GM18526 (cell line): ENCODE data around the gene GTF2I.

Experiments
- POLR2A ChIP-seq: IDR thresholded peaks from 3 replicates; pipeline ENCODE4 v1.6.1; 2011; ENCODE audit not compliant: insufficient read length; ENCODE audit errors: extremely low read depth

Gene GTF2I

GRCh38 chr7:74654811-74655210, 2.7 kb upstream of the GTF2I start:
- TF ChIP-seq POLR2A = no peak

DNA sequence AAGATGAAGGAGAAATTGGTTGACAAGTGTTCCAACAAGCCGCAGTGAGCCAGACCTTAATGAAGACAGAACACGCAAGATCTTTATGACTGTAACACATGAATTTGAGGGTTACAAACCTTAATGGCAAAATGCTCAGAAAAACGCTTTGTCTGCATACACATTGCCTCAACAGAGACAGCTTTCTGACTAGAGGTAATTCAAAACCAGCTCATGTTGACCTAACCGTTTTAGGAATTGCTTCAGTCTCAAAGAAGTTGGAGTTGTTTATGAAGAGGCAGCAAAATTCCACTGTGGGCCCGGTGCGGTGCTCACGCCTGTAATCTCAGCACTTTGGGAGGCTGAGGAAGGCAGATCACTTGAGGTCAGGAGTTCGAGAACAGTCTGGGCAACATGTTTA, 2.2 kb upstream of the GTF2I start:
- no peak for TF ChIP-seq POLR2A

DNA sequence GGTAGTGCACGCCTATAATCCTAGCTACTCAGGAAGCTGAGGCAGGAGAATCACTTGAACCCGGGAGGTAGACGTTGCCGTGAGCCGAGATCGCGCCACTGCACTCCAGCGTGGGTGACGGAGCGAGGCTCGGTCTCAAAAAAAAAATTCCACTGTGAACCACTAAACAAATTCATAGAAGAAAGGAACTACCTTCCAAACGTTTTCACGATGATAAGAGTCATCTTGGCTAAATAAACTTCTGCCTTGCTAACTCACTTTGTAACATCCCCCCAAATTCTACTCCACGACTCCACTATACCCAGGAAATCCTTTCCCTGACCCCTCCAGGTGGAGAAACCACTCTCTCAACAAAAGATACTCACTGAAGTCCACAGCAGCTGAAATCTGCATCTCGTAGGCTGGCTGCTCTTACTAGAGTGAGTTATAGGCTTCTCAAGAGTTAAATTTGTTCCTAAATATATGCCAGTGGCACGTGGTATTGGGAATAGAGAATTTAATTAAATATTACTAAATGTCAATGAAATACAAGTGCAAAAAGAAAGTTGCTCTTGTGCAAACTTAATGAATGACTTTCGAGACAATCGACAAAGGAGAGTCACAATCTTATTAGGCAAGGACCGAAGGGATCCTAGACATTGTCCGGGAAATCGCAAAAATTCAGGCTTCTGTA, 1.6 kb upstream of the GTF2I start:
- no peak for TF ChIP-seq POLR2A

- no peak for TF ChIP-seq POLR2A
Observed at GRCh38 chr7:74656441-74656836, 1.1 kb upstream of the GTF2I start.

DNA sequence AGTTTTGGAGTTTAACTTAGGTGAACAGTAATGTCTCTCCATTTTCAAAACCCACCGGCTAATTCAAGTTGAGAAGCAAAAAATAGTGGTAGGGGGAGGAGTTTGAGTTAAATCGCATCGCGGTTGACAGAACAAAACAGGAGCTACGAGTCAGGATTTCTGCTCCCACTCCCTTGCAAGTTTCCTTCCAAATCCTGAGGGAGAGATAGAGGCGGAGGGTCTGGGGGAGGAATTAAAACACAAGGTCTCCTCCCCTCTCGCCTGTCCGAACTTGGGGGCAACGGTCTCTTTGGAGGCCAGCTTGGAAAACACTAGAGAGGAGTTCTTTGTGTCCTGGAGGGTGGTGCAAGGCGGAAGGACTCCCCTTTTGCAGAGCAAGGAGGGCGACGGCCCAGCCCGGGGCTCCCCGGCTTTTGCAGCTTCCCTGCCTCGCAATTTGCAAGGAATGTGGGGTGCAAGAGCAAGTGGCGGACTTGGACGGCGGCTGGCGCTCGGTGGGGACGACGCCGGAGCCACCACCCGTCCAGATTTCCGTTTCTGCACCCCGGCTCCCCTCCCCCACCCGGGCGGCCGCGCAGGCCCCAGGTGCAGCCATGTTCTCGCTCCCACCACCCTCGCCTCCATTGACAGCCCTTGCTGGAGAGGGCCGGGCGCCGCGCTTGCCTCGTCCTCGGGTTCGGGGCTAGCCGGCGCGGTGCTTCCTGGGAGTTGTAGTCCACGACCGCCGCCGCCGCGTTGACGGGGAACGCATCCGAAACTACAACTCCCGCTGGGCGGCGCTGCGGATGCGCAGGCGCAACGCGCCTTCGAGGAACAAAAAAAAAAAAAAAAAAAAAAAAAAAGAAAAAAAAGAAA, 454 bp upstream of the GTF2I start:
- TF ChIP-seq POLR2A = peak; percentile 80

GRCh38 chr7:74658178-74659004, 873 bp downstream of the GTF2I start:
- peak; percentile 35 for TF ChIP-seq POLR2A

DNA sequence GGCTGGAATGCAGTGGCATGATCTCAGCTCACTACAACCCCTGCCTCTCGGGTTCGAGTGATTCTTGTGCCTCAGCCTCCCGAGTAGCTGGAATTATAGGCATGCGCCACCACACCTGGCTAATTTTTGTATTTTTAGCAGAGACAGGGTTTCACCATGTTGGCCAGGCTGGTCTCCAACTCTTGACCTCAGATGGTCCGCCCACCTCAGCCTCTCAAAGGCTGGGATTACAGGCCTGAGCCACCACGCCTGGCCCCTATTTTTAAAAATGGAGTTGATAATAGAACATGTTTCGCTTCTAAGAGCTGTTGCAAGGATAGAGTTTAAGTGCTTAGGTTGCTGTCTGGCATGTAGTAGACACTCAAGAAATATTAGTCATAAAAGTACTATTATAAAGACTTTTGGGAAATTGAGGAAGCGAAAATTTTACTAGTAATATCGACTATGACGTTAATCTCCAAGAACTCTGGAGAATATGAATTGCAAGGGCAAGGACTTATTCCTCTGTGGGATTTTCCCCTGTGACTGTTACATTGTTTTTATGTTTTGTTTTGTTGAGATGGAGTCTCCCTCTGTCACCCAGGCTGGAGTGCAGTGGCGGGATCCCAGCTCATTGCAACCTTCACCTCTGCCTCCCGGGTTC, 7.9 kb downstream of the GTF2I start:
- no peak for TF ChIP-seq POLR2A

DNA sequence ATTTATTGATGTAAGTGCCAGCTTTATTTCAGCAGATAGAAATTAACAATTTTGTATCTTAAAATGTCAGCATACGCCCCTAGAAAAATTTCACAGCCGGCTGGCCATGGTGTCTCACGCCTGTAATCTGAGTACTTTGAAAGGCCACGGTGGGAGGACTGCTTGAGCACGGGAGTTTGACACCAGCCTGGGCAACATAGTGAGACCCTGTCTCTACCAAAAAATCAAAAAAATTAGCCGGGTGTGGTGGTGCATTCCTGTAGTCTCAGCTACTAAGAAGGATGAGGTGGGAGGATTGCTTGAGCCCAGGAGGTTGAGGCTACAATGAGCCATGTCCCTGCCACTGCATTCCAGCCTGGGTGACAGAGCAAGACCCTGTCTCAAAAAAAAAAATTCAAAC, 14.1 kb downstream of the GTF2I start:
- TF ChIP-seq POLR2A = no peak

DNA sequence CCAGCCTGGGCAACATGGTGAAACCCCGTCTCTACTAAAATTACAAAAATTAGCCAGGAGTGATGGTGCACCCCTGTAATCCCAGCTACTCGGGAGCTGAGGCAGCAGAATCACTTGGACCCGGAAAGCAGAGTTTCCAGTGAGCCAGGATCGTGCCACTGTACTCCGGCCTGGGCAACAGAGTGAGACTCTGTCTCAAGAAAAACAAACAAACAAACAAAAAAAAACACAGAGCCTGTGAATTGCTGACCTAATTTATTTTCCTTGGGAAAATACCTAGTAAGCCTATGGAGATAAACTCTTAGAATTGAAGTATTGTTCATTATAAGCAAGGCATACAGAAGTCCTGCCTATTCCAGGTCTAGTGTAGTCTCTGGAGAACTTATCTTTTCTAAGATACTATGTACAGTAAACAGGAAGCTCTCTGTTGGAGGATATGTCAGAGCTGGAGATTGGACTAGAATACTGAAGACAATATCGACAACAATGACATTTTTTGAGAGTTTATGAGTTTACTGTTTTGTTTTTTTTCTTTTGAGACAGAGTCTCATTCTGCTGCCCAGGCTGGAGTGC, 14.9 kb downstream of the GTF2I start:
- no peak for TF ChIP-seq POLR2A

DNA sequence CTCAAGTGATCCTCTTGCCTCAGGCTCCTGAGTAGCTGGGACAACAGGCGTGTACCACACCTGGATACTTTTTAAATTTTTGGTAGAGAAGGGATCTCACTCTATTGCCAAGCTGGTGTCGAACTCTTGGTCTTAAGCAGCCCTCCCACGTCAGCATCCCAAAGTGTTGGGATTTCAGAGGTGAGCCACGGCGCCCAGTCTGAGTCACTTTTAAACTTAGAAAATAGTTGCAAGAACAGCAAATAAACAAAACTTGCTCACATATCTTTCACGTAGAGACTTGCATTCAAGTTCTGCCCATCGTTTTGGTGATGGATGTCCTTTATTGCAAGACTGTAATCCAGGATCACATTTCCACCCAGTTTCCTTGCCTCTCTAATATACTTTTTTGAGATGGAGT, 16.6 kb downstream of the GTF2I start:
- no peak for TF ChIP-seq POLR2A

- no peak for TF ChIP-seq POLR2A
Observed at GRCh38 chr7:74682829-74683228, 25.3 kb downstream of the GTF2I start.

- no peak for TF ChIP-seq POLR2A
Observed at GRCh38 chr7:74683799-74684198, 26.3 kb downstream of the GTF2I start.

DNA sequence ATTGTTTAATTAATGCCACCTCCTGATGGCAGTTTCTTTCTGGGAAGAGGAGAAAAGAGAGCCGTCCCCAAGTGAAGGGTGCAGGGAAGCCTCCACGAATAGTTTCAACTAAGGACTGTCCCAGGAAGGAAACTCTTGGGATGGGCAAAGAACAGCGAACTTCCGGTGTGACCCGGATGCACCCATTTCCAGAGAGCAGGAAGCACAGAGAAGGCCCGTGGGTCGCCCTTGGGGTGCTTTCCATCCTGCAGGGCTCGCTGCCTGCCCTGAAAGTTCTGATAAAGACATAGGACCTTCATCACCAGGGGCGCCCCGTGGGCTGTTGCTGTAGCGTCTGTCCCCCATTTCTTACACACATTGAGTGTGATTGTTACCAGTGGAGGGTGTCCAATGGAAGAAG, 27.0 kb downstream of the GTF2I start:
- no peak for TF ChIP-seq POLR2A

DNA sequence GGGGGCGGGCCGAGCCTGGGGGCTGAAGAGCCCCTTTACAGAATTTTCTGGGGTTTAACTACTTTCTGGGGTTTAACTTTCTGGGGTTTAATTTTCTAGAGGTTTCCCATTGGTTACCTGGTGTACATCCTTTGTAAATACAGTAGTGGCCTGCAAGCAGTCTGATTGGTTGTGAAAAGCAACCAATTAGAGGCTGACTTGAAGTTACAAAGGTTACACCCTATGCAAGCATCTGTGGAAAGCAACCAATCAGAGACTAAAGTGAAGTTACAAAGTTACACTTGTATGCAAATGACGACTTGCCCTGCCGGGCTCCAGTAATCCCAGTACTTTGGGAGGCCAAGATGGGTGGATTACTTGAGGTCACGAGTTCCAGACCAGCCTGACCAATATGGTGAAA, 27.4 kb downstream of the GTF2I start:
- no peak for TF ChIP-seq POLR2A

DNA sequence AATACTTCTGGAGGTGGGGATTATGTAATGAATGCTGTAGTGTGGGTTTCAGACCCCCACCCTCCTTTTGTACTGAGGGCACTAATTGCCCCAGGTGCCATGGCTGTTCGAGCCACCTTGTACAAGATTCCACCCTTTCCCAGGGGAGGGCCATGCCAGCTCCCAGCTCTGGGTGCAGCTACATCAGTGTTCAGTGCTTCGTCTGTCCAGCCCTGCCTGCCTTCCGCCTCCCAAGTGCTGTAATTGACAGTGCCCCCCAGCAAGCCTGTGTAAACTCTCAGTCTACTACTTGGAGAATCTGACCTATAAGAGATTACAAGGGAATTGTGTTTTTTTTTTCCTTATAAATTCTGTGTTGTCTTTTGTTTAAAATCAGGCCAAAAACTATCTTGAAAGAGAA, 33.0 kb downstream of the GTF2I start:
- TF ChIP-seq POLR2A = no peak
